OCI-LY7 (cell line): ENCODE results near the gene MACROD2.

ENCODE experiments used
- CTCF ChIP-seq: fragments of 200-600 bp; sonication (generic); conservative IDR thresholded peaks from 2 replicates; pipeline ENCODE4 v1.5.1; 2014; ENCODE audit warnings: mild to moderate bottlenecking, antibody characterized with exemption, low read length, moderate library complexity, mixed read lengths
- EZH2phosphoT487 ChIP-seq: fragments of 200-600 bp; sonication (generic); IDR thresholded peaks from 2 replicates; pipeline ENCODE4 v1.6.1; 2018; ENCODE audit warnings: low read depth, borderline replicate concordance, mild to moderate bottlenecking, mixed run types, antibody characterized with exemption, low read length, moderate library complexity, mixed read lengths

GRCh38 chr20:15506311-15506710, 1511.0 kb downstream of the MACROD2 start:
- TF ChIP-seq CTCF (no peak), EZH2phosphoT487 (no peak)
